HG03520 (cell line): Measurements from ENCODE around the gene ICA1.
"Not testable (repeated sequence)": the region's sequence is repeated elsewhere in the genome, so short reads cannot be mapped to it uniquely, and the experiment has no call there.

Experiments used
- ATAC-seq: cut with Tn5 transposase; IDR thresholded peaks from one replicate; pipeline ENCODE4 v1.9.1; 2021; ENCODE audit warnings: mild to moderate bottlenecking, moderate library complexity; ENCODE audit not compliant: unreplicated experiment

Gene ICA1

GRCh38 chr7:8261711-8262695 lies at the start of gene ICA1:
Gene ICA1 (minus strand): TSS chr7:8262167. CDS start chr7:8235926, 26,241 bp downstream.
- peak; percentile 49 for ATAC-seq

GRCh38 chr7:8310876-8311275 lies 48.9 kb upstream of the ICA1 start:
- ATAC-seq: no peak

GRCh38 chr7:8305625-8306388 lies 43.8 kb upstream of the ICA1 start:
- no peak for ATAC-seq

- no peak for ATAC-seq
Measured at GRCh38 chr7:8305104-8305503, 43.1 kb upstream of the ICA1 start.

- no peak for ATAC-seq
Measured at GRCh38 chr7:8303904-8304528, 42.0 kb upstream of the ICA1 start.

GRCh38 chr7:8297023-8297422 lies 35.1 kb upstream of the ICA1 start:
- not testable (repeated sequence) for ATAC-seq

- peak; percentile 17 for ATAC-seq
Measured at GRCh38 chr7:8296362-8296659, 34.3 kb upstream of the ICA1 start.

GRCh38 chr7:8295638-8296361 lies 33.8 kb upstream of the ICA1 start:
- peak; percentile 99 for ATAC-seq

GRCh38 chr7:8291397-8292141 lies 29.6 kb upstream of the ICA1 start:
- no peak for ATAC-seq

- ATAC-seq: no peak
Measured at GRCh38 chr7:8290645-8291308, 28.8 kb upstream of the ICA1 start.

- ATAC-seq: no peak
Measured at GRCh38 chr7:8286118-8286517, 24.2 kb upstream of the ICA1 start.

GRCh38 chr7:8285155-8285554 lies 23.2 kb upstream of the ICA1 start:
- ATAC-seq: no peak

GRCh38 chr7:8284606-8285005 lies 22.6 kb upstream of the ICA1 start:
- ATAC-seq: no peak

- ATAC-seq: no peak
Measured at GRCh38 chr7:8283968-8284367, 22.0 kb upstream of the ICA1 start.

GRCh38 chr7:8282871-8283270 lies 20.9 kb upstream of the ICA1 start:
- no peak for ATAC-seq

GRCh38 chr7:8282162-8282561 lies 20.2 kb upstream of the ICA1 start:
- no peak for ATAC-seq

- no peak for ATAC-seq
Measured at GRCh38 chr7:8278183-8278582, 16.2 kb upstream of the ICA1 start.

GRCh38 chr7:8277394-8277982 lies 15.5 kb upstream of the ICA1 start:
- ATAC-seq: no peak

GRCh38 chr7:8274589-8274988 lies 12.6 kb upstream of the ICA1 start:
- no peak for ATAC-seq
